ENCODE data around the gene SPCS2. TPM values are rescaled to one million over a fixed set of nuclear protein-coding genes. Genes with fewer than 3 reads are reported as not detected.
"Not testable (repeated sequence)": the region's sequence is repeated elsewhere in the genome, so short reads cannot be mapped to it uniquely, and the experiment has no call there.

Gene SPCS2
- total and polyA plus RNA-seq, 12 donors: 78.4 to 143 (median 107) TPM

GRCh38 chr11:74984730-74985129 is 35.7 kb downstream of the SPCS2 start:
- peaks cover 0 to 16% (median 4%) of the 10 kb centered on the region in 9 donors for H3K36me3 ChIP-seq
- peaks cover 0 to 3% (median 0%) of the 10 kb centered on the region in 11 donors for H3K9me3 ChIP-seq
- no peak overlapping the region for H3K27ac ChIP-seq
- peaks cover 0 to 21% (median 8%) of the 10 kb centered on the region in 9 donors for H3K4me1 ChIP-seq
- ATAC-seq (no peak), DNase-seq (no peak)
- H3K27me3 ChIP-seq: no peaks in the 10 kb centered on the region
- TF ChIP-seq CTCF (IDR thresholded peaks at IDR 0.05): no peak
- WGBS, 2 donors: 85 to 90% methylated on average over 2 of the region's 2 CpGs
- intact Hi-C loops (cut with DNase I): no loop called here
- H3K4me3 ChIP-seq: no peak overlapping the region

DNA sequence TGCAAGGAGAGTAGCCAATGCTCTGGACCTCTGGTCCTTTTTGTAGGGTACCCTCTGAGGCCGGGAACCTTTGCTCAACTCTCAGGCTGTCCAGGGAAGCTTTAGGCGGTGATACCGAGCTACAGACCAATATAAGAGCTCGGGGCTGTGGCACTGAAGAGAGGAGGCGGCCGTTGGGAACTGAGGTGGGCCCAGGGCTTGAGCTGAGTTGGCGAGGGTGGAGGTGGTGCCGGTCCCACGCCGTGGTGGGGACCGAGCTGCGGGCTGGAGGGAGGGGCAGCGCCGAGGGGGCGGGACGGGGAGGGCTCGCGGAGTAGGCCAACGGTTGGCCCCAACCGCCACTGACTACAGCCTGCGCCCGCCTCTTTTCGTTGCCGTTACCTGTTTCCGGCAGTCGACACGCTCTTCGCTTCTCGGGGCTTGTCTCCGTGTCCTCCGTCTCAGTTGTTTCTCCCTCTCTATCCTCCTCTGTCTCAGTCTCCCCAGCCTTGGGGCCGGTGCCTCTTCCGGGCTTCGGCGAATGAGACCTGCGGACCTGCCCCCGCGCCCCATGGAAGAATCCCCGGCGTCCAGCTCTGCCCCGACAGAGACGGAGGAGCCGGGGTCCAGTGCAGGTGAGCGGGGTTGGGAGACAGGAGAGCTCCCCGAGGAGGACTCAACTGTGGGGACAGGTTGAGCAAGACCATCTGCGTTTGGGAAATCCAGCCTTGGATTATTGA is 39.6 kb downstream of the SPCS2 start, which contains the start of gene NEU3:
Gene NEU3 (plus strand): TSS at position 393 of the 719 bp plus-strand sequence. CDS start 128 bp downstream, at position 521.
- WGBS, 2 donors: 0 to 1% methylated on average over 46 of the region's 46 CpGs
- Histone ChIP-seq H3K27ac (peak within 1 kb of the TSS in 9 of 10 donors; percentile 28 to 89 (median 73)), H3K36me3 (peaks cover 0 to 3% (median 0%) of the 10 kb centered on the region in 9 donors), H3K4me3 (peak within 1 kb of the TSS; percentile 63 to 89 (median 72)), H3K4me1 (peaks cover 0 to 35% (median 17%) of the 10 kb centered on the region in 9 donors), H3K27me3 (no peaks in the 10 kb centered on the region), H3K9me3 (no peaks in the 10 kb centered on the region)
- intact Hi-C loops (cut with DNase I): no loop called here
- ATAC-seq (peak; percentile 92 to 97 (median 96)), DNase-seq (peak; percentile 76 to 80)
- no peak for TF ChIP-seq CTCF (IDR thresholded peaks at IDR 0.05)

DNA sequence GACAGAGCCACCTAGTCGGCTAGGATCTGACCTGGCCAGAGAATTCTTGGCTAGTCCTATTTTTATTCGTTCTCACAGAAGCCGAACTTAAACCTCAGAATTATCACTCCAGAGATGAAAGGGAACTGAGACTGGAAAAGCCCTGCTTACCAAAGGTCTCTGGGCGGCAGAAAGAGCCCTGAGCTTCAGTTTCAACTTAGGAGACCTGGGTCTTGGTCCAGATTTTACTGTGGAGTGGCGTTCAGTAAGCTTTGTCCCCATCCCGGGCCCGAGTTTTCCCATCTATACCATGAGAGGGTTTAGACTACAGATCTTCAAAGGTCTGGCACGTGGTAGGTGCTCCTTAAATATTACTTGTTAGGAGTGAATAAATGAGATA is 40.2 kb downstream of the SPCS2 start:
- Histone ChIP-seq H3K4me3 (peak overlapping the region; percentile 63 to 89 (median 72)), H3K4me1 (peaks cover 0 to 35% (median 17%) of the 10 kb centered on the region in 9 donors), H3K36me3 (peaks cover 0 to 9% (median 0%) of the 10 kb centered on the region in 9 donors), H3K9me3 (no peaks in the 10 kb centered on the region), H3K27ac (peak overlapping the region in 9 of 10 donors; percentile 28 to 89 (median 73)), H3K27me3 (no peaks in the 10 kb centered on the region)
- no peak for TF ChIP-seq CTCF (IDR thresholded peaks at IDR 0.05)
- no peak for DNase-seq
- WGBS, 2 donors: 7 to 8% methylated on average over 8 of the region's 8 CpGs
- ATAC-seq: peak in 4 of 8 donors; percentile 10 to 29 (median 18)
- intact Hi-C loops (cut with DNase I): no loop called here

DNA sequence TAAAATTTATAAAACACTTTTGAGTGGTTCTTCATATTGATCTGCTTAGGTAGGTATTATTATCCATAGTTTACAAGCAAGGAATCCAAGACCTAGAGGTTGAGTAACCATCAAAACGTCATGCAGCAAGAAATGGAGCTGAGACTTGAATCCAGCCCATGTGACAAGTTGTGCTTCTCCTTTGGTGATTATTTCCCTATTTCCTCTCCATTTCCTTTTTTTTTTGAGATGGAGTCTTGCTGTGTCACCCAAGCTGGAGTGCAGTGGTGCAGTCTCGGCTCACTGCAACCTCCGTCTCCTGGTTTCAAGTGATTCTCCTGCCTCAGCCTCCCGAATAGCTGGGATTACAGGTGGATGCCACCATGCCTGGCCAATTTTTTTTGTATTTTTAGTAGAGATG is 41.1 kb downstream of the SPCS2 start:
- DNase-seq; H3K9me3 ChIP-seq; H3K27me3 ChIP-seq; intact Hi-C loops (cut with DNase I); ATAC-seq: not testable (repeated sequence)
- H3K4me3 ChIP-seq: peak overlapping the region in 1 of 10 donors; percentile 89
- H3K36me3 ChIP-seq: peaks cover 0 to 18% (median 3%) of the 10 kb centered on the region in 9 donors
- peak overlapping the region in 1 of 10 donors; percentile 18 for H3K27ac ChIP-seq
- peaks cover 0 to 35% (median 17%) of the 10 kb centered on the region in 9 donors for H3K4me1 ChIP-seq
- WGBS, 2 donors: 90 to 93% methylated on average over 4 of the region's 4 CpGs

DNA sequence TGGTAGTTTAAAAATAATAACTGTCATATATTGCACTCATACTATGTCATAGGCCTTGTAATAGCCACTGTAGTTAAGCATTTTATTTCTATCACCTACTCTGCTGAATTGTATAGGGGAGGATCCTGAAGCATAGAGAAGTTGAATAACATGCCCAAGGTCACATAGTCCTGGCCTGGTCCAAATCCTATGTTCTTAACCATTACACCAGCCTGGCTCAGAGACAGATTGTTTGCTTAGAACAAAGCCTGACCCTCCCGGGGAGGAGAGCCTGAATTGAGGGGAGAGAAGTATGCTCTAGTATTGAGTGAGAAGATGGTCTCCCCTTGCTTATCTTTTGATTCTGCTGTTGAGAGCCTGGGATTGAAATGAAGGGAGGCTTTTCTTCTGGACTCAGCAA is 41.9 kb downstream of the SPCS2 start:
- WGBS, 2 donors: 46 to 47% methylated on average over 1 of the region's 1 CpG
- Histone ChIP-seq H3K4me3 (no peak overlapping the region), H3K9me3 (no peaks in the 10 kb centered on the region), H3K27ac (peak overlapping the region in 1 of 10 donors; percentile 18), H3K27me3 (no peaks in the 10 kb centered on the region), H3K36me3 (peaks cover 0 to 25% (median 10%) of the 10 kb centered on the region in 9 donors), H3K4me1 (peaks cover 0 to 35% (median 17%) of the 10 kb centered on the region in 9 donors)
- ATAC-seq (no peak), DNase-seq (no peak)
- TF ChIP-seq CTCF (IDR thresholded peaks at IDR 0.05): no peak
- intact Hi-C loops (cut with DNase I): no loop called here
